GM21528 (cell line): ENCODE results near the gene MORF4L1.
"Not testable (repeated sequence)": the region's sequence is repeated elsewhere in the genome, so short reads cannot be mapped to it uniquely, and the experiment has no call there.

Experiments
- ATAC-seq: cut with Tn5 transposase; IDR thresholded peaks from one replicate; pipeline ENCODE4 v1.9.1; 2021; ENCODE audit warnings: mild to moderate bottlenecking, moderate library complexity; ENCODE audit not compliant: unreplicated experiment, low FRiP score

MORF4L1 gene

DNA sequence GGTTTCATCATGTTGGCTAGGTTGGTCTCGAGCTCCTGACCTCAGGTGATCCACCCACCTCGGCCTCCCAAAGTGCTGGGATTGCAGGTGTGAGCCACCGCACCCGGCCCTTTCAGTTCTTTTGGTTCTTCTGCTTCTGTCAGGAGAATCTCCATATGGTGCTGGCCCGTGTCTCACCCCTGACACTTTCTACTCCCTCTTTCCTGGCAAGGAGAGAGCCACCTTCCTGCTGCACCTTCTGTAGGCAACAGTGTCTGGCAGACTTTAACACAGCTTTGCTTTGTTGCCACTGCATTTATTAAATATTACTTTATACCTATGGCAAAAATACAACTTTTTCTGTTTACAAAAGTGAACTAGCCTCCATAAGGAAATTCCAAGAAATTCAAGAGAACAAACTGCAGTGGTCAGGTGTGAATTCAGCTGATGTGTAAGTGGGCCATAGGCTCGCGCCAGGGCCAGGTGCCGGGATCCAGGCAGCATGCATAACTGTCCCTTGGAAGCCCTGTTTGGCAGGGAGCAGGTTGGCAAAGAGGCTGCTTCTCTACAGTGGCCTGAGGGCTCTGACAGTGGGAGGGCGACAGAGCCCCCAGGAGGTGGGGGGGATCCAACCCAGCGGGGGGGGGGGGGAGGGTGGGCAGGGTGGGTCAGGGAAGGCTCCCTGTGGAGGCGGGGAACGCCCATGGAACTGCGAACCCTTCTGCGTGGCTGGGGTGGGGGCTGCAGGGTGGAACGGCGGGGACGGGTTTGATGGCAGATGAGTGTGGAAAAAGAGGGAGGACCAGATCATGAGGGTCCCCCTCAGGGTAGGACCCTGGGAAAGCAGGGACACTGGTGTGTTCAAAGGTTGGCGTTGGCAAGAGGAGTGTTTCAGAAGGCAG is 51.0 kb downstream of the MORF4L1 start:
- ATAC-seq, result no peak

- ATAC-seq, result no peak
Measured at GRCh38 chr15:78925076-78925624, 52.5 kb downstream of the MORF4L1 start.

GRCh38 chr15:78925956-78926743 is 53.5 kb downstream of the MORF4L1 start:
- no peak for ATAC-seq

DNA sequence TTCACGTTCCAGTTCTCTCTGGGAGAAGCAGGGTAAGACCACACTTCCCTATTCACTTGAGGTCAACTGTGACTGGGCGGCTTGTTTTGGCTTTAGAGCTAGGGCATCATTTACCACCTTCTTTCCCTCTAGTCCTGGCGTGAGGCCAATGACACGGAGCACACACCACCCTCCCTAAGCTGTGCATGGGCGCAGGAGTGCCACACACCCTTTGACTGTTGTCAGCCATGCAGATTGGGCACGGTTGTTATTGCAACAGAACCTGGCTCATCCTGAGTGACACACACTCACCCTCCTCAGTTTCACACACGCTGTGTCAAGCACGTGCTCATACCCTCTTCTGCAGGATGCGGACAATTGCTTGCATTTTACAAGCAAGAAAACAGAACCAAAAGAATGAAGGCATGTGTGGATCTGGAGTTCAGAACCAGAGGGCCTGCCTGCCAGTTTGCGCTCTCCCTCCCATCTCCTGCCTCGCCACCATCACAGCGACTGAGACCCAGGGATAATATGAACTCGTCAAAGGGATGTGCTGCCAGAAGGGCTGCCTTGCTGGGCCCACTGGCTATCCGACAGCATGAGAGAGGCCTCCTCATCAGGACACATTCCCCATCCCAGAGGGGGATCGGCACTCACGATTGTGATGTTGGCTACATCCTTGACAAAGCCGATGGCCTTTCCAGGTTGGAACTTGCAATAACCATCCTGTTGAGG is 54.5 kb downstream of the MORF4L1 start:
- no peak for ATAC-seq

DNA sequence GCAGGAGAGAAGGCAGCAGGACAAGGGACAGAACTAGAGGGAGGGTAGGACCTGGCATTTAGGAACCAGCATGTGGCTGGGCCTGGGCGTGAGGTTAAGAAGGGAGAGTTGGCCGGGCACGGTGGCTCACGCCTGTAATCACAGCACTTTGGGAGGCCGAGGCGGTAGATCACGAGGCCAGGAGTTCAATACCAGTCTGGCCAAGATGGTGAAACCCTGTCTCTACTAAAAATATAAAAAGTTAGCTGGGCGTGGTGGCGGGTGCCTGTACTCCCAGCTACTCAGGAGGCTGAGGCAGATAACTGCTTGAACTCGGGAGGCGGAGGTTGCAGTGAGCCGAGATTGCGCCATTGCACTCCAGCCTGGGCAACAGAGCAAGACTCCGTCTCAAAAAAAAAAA is 55.5 kb downstream of the MORF4L1 start:
- not testable (repeated sequence) for ATAC-seq

GRCh38 chr15:78928616-78929093 is 56.0 kb downstream of the MORF4L1 start:
- no peak for ATAC-seq

DNA sequence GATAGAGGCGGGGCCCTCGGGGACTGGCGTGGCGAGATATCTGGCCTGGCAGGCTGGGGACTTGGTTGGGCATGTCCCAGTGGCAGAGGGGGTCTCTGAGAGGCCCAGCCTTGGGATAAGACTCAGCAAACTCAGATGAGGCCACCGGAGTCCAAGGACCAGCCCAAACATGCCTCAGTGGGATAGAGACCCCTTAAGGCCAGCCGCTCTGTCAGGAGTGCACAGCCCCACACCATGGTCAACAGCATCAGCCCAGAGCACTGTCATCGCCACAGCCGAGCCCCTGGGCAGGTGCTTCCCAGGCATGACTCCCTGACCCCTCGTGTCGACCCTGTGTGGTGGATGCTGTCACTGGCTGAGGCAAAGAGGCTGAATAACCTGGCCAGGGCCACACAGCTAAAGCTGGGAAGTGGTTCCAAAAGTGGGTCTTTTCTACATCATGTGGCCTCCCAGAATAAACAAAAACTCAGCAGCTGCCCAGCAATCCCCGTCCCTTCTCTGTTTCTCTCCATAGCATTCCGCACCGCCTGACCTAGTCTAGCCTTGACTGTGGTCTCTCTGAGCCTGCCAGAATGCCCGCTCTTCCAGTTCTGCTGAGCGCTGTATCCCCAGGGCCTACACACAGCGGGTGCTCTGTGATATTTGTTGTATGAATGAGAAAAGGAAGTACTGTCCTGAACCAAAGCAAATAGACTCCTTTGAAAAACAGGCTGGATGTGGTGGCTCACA is 57.0 kb downstream of the MORF4L1 start:
- ATAC-seq, result no peak

- ATAC-seq, result no peak
Measured at GRCh38 chr15:78930577-78931388, 58.1 kb downstream of the MORF4L1 start.

DNA sequence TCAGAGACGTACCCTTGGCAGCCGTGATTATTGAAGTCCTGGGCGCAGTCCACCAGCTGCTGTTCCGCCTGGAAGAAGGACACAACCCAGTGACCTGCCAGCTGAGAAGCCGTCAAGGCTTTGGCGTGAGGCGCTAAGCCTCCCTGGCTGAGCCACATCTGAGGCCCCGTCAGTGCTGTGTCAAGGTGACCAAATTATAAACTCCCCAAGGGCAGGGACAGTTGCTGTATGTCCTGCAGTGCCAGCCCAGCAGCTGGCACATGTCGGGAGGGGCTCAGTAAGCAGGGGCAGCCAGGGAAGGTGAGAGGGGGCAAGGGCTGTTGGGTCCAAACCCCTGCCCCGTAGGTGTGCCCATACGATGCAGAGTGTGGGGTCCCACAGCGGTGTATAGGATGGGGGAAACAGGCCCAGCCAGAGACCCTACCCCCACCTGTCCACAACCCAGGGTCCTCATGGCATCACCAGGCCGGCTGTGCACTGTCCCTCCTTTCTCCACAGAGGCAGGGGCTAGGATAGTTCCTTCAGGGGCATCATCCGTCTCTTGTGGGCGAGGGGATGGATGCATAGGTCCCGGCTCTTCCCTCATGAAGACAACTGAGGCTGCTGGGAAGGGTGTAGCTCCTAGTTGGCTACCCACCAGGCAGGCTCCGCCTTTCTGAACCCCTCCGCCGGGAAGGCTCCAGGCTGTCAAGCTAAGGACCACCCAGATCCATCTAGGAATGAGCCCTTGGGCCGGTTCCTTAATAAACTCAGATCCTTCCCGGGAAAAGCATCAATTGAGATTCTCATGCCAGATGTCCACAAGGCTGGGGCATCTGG is 59.0 kb downstream of the MORF4L1 start:
- ATAC-seq, result no peak

DNA sequence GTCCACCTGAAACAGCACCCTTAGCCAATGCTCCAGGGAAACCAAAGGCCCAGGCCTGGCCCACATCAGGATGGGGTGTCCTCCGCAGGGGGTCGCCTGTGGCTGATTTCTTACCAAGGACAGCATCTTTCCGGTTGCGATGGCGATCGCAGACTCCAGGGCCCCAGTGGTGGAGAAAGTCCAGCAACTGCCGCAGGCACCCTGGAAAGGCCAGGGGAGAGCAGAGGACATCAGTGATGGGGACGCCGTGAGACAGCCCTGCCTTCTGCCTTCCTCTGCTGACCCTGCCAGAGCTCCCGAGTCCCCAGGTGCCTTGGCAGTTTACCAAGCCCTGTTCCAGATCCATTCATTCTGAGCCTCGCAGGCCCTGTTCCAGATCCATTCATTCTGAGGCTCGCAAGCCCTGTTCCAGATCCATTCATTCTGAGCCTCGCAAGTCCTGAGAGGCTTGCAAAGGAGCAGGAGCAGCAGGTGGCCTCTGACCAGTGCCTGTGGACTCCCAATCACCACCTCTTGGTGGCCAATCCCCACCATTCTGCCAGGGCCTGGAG is 59.6 kb downstream of the MORF4L1 start:
- no peak for ATAC-seq

GRCh38 chr15:78933187-78933822 is 60.6 kb downstream of the MORF4L1 start:
- ATAC-seq, result no peak

DNA sequence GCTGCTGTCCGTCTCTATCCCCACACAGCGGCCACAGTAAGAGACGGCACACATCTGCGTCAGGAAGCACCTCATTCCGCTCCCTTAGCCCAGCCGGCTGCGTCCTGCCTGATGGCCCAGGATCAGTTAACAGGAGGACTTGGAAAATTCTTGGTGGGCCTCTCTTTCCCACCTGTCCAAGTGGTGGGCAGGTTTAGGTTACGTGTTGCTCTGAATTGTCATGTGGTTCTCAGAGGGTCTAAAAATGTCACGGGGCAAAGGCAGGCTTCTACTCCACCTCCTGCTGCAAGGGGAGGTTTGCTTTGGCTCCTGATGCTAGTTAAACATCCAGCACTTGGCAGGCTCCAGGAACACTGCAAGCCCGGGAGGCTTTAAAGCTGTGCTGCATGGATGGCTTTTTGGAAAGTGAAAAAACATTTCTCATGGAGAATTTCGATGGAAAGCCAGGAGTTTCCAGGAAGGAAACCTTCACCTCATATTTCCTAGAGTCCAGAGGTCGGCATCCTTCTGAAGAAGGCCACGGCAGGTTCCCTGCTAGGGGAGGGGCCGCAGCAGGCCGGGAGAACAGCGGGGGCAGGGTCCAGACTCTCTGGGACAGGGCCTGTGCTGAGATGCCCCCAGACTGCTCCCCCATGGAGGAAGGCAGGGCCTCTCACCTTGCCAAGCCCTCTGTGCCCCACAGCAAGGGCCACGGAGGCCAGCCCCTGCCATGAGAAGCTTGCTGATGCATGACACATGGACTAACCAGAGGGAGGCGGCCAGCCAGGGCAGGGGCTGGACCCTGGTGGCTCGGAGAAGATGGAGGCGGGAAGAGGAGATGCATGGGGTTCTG is 61.3 kb downstream of the MORF4L1 start:
- no peak for ATAC-seq

DNA sequence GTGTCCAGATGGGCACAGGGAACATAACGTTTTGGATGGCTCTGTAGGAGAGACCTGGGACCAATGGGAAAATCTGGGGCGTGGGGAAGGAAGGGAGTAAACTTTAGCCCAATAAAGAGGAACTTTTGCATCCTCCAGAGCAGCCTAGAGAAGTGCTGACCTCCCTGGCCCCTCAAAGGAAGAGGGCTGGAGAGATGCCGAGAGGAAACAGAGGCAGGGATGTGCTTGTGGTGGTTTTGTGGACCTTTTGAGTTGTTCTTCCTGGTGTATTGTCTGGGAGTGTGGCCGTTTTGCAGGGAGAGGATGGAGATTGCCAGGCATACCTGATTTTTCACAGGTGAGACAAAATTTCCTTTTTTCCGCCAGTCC is 61.9 kb downstream of the MORF4L1 start:
- no peak for ATAC-seq

GRCh38 chr15:78937132-78937739 is 64.5 kb downstream of the MORF4L1 start:
- no peak for ATAC-seq

DNA sequence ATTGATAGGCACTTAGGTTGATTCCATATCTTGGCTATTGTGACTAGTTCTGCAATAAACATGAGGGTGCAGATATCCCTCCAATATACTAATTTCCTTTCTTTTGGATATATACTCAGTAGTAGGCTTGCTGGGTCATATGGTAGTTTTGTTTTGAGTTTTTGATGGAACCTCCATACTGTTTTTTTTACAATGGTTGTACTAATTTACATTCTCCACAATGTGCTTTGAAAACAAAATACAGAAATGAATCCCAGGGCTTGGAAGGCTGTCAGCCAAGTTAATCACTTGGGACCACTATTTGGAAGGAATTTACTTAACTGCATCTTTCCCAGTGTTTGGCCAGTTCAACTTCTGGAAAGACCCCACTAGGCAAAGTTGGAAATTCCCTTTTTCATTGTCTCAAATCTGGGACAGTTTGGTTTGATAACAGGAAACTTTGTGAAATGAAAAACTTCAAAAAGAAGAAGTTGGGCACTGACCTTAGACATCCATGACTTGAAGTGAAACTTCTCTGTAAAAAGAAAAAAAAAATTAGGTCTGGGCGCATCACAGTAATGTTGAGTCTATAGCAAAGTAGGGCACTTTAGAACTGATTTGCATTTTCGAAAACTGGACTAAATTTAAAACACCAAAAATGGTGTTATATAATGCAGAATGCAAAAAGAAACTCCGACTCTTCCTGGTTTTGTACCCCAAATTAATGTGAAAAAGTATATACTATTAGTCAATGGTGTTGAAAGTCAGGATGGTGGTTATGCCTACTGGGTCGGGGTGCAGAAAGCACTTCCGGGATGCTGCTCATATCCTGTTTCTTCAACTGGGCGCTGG is 66.2 kb downstream of the MORF4L1 start:
- ATAC-seq, result peak; percentile 67
